Hematopoietic multipotent progenitor cell treated with erythropoietin and hydrocortisone succinate and interleukin-3 and kit ligand, for 4 days (in vitro differentiated cells): ENCODE results near the gene ZDHHC8.

Source experiments
- DNase-seq: peaks from one replicate; pipeline ENCODE4 v3.0.0-alpha.2; 2015

The ZDHHC8 gene

GRCh38 chr22:20096574-20097420 is 34.8 kb upstream of the ZDHHC8 start:
- DNase-seq, result no peak

GRCh38 chr22:20099099-20099711 is 32.4 kb upstream of the ZDHHC8 start:
- no peak for DNase-seq

- DNase-seq, result peak; percentile 13
Measured at GRCh38 chr22:20101638-20102037, 30.0 kb upstream of the ZDHHC8 start.

- peak; percentile 8 for DNase-seq
Measured at GRCh38 chr22:20102203-20102780, 29.3 kb upstream of the ZDHHC8 start.

- no peak for DNase-seq
Measured at GRCh38 chr22:20105456-20106204, 26.0 kb upstream of the ZDHHC8 start.

GRCh38 chr22:20106205-20106848 is 25.3 kb upstream of the ZDHHC8 start:
- no peak for DNase-seq

- DNase-seq, result no peak
Measured at GRCh38 chr22:20106849-20107237, 24.8 kb upstream of the ZDHHC8 start.

GRCh38 chr22:20107471-20107901 is 24.1 kb upstream of the ZDHHC8 start:
- no peak for DNase-seq

GRCh38 chr22:20107951-20108756 is 23.4 kb upstream of the ZDHHC8 start:
- DNase-seq, result no peak

GRCh38 chr22:20108757-20109230 is 22.8 kb upstream of the ZDHHC8 start:
- no peak for DNase-seq

GRCh38 chr22:20109411-20110358 is 21.9 kb upstream of the ZDHHC8 start:
- peak; percentile 8 for DNase-seq

GRCh38 chr22:20110359-20110985 is 21.1 kb upstream of the ZDHHC8 start:
- DNase-seq, result no peak

GRCh38 chr22:20111045-20111688 is 20.4 kb upstream of the ZDHHC8 start:
- DNase-seq, result peak; percentile 81

- peak; percentile 28 for DNase-seq
Measured at GRCh38 chr22:20111689-20112622, 19.6 kb upstream of the ZDHHC8 start.

GRCh38 chr22:20112623-20113511 is 18.7 kb upstream of the ZDHHC8 start:
- DNase-seq, result peak; percentile 13

- peak; percentile 7 for DNase-seq
Measured at GRCh38 chr22:20113551-20114310, 17.9 kb upstream of the ZDHHC8 start.
